IPS DF 6.9 (cell line): ENCODE data around the gene SORCS2.
"Not testable (repeated sequence)": the region's sequence is repeated elsewhere in the genome, so short reads cannot be mapped to it uniquely, and the experiment has no call there.

Source experiments
- DNase-seq: peaks from one replicate; pipeline ENCODE4 v3.0.0-alpha.2; 2013; ENCODE audit warnings: low read depth, low spot score
- H3K27ac ChIP-seq: one replicate; pipeline ENCODE4 v1.5.1; 2013; ENCODE audit warnings: low read length, control low read depth
- H3K27me3 ChIP-seq: 2 replicates; pipeline ENCODE4 v1.6.1; 2013; ENCODE audit warnings: mild to moderate bottlenecking, low read length; ENCODE audit not compliant: control insufficient read depth, insufficient read depth
- H3K36me3 ChIP-seq: 2 replicates; pipeline ENCODE4 v1.6.1; 2013; ENCODE audit warnings: low read length; ENCODE audit not compliant: control insufficient read depth, insufficient read depth
- H3K4me1 ChIP-seq: 2 replicates; pipeline ENCODE4 v1.6.1; 2013; ENCODE audit warnings: low read length; ENCODE audit not compliant: control insufficient read depth, insufficient read depth
- H3K4me3 ChIP-seq: 2 replicates; pipeline ENCODE4 v1.5.1; 2013; ENCODE audit warnings: mild to moderate bottlenecking, low read length
- H3K9me3 ChIP-seq: 2 replicates; pipeline ENCODE4 v1.6.1; 2013; ENCODE audit warnings: low read length, inconsistent platforms; ENCODE audit not compliant: control insufficient read depth, insufficient read depth
- WGBS: extraction: QIAGEN DNeasy Blood & Tissue Kit; methylation state at CpG from one replicate; pipeline ENCODE4 v1.1.7; 2013; ENCODE audit warnings: mixed read lengths, missing lambda C conversion rate; ENCODE audit not compliant: insufficient read length, insufficient coverage; 5-methylcytosine and 5-hydroxymethylcytosine counted together

Gene SORCS2

DNA sequence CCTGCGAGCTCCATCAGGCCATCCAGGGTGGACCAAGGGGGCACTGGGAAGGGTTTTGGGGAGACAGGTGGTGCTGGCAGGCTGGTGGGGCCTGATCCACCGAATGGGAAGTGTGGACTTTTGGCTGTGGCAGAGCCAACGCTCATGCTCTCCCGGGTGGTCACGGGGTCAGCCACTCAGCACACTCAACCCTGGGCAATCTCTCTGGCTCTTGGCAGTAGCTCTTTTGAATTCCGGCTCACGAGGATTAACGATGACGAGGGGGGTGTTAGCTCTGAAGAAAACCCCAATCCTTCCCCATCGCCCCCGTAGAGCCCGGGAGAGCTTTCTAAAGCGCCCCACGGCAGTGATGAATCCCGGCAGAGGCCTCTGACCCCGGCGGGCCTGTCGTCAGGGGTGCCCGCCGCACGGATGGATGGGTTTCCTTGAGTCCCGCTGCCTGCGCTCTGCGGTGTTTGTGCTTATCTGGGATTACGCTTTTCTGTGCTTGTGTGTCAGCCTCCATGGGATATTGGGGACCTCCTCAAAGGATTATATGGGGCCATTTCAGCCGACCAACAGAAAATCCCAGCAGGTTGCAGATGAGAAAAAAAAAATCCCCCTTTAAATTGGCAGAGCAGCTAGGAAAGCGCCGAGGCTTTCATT lies 399.2 kb downstream of the SORCS2 start:
- no peaks in the 10 kb centered on the region for H3K9me3 ChIP-seq
- H3K27ac ChIP-seq: no peak overlapping the region
- H3K4me3 ChIP-seq: no peak overlapping the region
- no CpG with 5 or more reads among the region's 28 CpGs for WGBS
- H3K27me3 ChIP-seq: no peaks in the 10 kb centered on the region
- H3K36me3 ChIP-seq: no peaks in the 10 kb centered on the region
- peaks cover 14% of the 10 kb centered on the region for H3K4me1 ChIP-seq
- no peak for DNase-seq

DNA sequence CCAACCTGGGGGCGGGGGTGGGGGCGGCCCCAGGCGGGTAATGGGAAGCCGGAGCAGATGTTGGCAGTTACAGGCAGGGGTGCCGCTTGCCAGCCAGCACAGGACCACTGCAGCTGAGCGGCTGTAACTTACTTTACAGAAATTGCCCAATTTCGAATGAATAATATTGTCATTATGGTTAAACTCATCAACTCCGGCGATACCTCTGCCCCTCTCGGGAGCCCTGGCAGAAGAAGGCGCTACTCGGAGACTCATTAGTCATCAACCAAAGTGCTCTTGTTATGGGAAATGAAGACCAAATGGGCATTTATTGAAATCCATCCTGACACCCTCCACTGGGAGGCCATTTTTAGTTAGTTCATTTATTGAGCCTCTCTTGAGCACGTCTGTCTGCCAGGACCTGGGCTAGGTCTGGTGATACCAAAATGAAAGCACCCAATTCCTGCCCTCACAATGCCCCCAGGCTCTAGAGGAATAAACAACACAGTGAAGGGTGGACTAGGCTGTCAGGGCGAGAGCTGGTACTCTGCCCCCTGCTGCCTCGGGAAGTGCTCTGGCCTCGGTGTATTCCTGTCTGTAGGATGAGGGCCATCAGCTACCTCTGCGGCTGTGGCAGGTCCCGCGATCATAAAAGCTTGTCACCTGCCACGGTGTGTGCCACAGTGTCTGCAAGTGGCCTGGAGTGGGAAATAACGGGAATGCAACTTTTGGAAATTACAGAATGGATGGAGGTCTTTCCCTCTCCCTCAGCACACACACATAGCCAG lies 401.5 kb downstream of the SORCS2 start:
- Histone ChIP-seq H3K4me3 (no peak overlapping the region), H3K4me1 (peaks cover 16% of the 10 kb centered on the region), H3K27ac (no peak overlapping the region), H3K36me3 (no peaks in the 10 kb centered on the region), H3K9me3 (no peaks in the 10 kb centered on the region), H3K27me3 (no peaks in the 10 kb centered on the region)
- no peak for DNase-seq
- no CpG with 5 or more reads among the region's 21 CpGs for WGBS

GRCh38 chr4:7595934-7596461 lies 403.7 kb downstream of the SORCS2 start:
- Histone ChIP-seq H3K27me3 (no peaks in the 10 kb centered on the region), H3K4me3 (no peak overlapping the region), H3K9me3 (no peaks in the 10 kb centered on the region), H3K27ac (no peak overlapping the region), H3K4me1 (peaks cover 16% of the 10 kb centered on the region), H3K36me3 (no peaks in the 10 kb centered on the region)
- no peak for DNase-seq
- WGBS: no CpG with 5 or more reads among the region's 11 CpGs

DNA sequence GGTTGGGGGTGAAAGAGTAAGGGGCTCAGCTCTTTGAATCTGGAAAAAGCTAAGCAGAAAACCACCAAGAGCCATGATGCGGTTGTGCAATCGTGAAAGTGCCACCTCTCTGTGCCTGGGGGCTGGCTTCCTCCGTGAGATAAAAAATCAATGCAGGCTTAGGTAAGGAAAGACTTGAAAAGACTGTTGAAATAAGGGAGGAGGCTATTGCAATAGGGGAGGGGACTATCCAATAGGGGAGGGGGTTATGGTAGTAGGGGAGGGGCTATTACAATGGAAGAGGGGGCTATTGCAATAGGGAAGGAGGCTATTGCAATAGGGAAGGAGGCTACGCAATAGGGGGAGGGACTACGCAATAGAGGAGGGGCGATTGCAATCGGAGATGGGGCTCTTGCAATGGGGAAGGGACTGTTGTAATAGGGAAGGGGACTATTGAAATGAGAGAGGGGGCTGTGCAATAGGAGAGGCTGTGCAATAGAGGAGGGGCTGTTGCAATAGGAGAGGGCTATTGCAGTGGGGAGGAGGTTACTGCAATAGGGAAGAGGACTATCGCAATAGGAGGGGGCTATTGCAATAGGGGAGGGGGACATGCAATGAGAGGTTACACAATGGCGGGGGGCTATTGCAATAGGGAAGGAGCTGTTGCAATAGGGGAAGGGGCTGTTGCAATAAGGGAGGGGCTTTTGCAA lies 404.7 kb downstream of the SORCS2 start:
- Histone ChIP-seq H3K27me3 (no peaks in the 10 kb centered on the region), H3K9me3 (no peaks in the 10 kb centered on the region), H3K4me3 (no peak overlapping the region), H3K4me1 (peaks cover 16% of the 10 kb centered on the region), H3K36me3 (no peaks in the 10 kb centered on the region), H3K27ac (no peak overlapping the region)
- DNase-seq: no peak
- no CpG with 5 or more reads among the region's 9 CpGs for WGBS

GRCh38 chr4:7598939-7599790 lies 406.8 kb downstream of the SORCS2 start:
- no CpG with 5 or more reads among the region's 29 CpGs for WGBS
- H3K27ac ChIP-seq: no peak overlapping the region
- no peaks in the 10 kb centered on the region for H3K9me3 ChIP-seq
- peaks cover 14% of the 10 kb centered on the region for H3K4me1 ChIP-seq
- H3K4me3 ChIP-seq: no peak overlapping the region
- no peaks in the 10 kb centered on the region for H3K36me3 ChIP-seq
- H3K27me3 ChIP-seq: no peaks in the 10 kb centered on the region
- DNase-seq: no peak

GRCh38 chr4:7600247-7600646 lies 407.9 kb downstream of the SORCS2 start:
- no CpG with 5 or more reads among the region's 17 CpGs for WGBS

GRCh38 chr4:7602166-7602565 lies 409.8 kb downstream of the SORCS2 start:
- not testable (repeated sequence) for DNase-seq, H3K27ac ChIP-seq, H3K4me1 ChIP-seq, H3K27me3 ChIP-seq, H3K4me3 ChIP-seq, H3K9me3 ChIP-seq, H3K36me3 ChIP-seq
- WGBS: no CpG with 5 or more reads among the region's 30 CpGs

More at GRCh38 chr4:7600247-7600646, 407.9 kb downstream of the SORCS2 start:
- Histone ChIP-seq H3K4me1 (peaks cover 9% of the 10 kb centered on the region), H3K9me3 (no peaks in the 10 kb centered on the region), H3K27ac (no peak overlapping the region), H3K4me3 (no peak overlapping the region), H3K36me3 (no peaks in the 10 kb centered on the region), H3K27me3 (no peaks in the 10 kb centered on the region)
- DNase-seq: no peak

DNA sequence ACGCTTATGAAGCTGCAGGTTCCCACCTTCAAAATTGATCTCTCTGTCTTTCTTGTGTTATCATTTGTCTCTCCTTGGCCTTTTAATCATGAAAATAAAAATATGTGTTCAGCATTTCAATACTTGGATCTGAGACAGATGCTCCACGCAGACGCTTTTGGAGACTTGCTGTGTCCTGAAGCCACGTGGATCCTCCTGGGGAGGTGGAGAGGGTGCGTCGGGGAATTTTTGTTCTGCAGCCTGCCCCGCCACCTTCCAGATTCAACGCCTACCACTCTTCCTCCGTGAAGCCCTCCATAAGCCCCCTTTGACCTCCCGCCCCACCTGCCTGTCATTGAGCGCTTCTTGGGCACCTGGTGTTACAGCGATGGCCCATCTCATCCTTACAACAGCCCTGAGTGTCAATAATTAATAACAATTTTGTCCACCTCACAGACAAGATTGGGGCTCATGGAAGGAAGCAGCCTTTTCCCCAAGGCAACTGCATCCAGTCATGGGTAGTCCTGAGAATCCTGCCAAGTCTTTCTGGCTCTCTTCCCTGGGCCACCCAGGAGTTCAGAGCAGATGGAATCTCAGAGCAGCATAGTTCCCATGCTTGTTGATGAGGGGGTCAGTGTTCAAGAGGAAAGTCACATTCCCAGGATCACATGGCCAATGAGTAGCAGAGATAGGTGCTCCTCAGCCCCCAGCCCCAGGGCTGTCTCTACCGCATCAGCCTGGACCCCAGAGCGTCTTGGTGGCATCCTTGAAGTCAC lies 415.0 kb downstream of the SORCS2 start:
- H3K27me3 ChIP-seq: no peaks in the 10 kb centered on the region
- no peak for DNase-seq
- no peak overlapping the region for H3K27ac ChIP-seq
- no peak overlapping the region for H3K4me3 ChIP-seq
- no CpG with 5 or more reads among the region's 14 CpGs for WGBS
- H3K4me1 ChIP-seq: no peaks in the 10 kb centered on the region; the same call in 1 of the 2 replicates
- H3K36me3 ChIP-seq: no peaks in the 10 kb centered on the region
- no peaks in the 10 kb centered on the region for H3K9me3 ChIP-seq

DNA sequence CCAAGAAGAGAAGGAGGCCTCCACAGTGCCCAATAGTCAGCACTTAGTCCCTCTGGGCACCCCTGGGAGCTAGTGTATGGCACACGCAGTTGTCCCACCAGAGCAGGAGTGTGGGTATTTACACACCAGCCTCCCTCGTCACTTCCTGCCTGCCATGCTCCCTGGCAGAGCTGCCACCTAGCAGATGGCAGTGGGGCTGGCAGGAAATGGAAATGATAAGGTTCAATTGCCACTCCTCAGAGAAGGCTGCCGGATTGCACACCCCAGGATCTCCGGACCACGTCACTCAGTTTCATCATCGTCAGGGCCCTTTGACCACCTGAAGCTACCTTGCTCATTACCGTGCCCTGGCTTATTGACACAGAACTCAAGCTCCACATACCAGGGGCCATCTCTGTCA lies 415.7 kb downstream of the SORCS2 start:
- WGBS: no CpG with 5 or more reads among the region's 7 CpGs
- Histone ChIP-seq H3K36me3 (no peaks in the 10 kb centered on the region), H3K27ac (no peak overlapping the region)

More for the DNA sequence above, 415.7 kb downstream of the SORCS2 start:
- no peaks in the 10 kb centered on the region for H3K9me3 ChIP-seq
- H3K4me1 ChIP-seq: no peaks in the 10 kb centered on the region; the same call in 1 of the 2 replicates
- H3K4me3 ChIP-seq: no peak overlapping the region
- H3K27me3 ChIP-seq: no peaks in the 10 kb centered on the region
- DNase-seq: no peak
